Tibial nerve (tissue), 4 donors: ENCODE data around the gene RNASEH2B. TPM values are rescaled to one million over a fixed set of nuclear protein-coding genes. Genes with fewer than 3 reads are reported as not detected.

Experiments
- DNase-seq, 2 donors: peaks; one replicate each; pipeline ENCODE4 v3.0.0-alpha.2; 2019; ENCODE audit warnings: low spot score in 2 of 2
- H3K27ac ChIP-seq, 4 donors: fragments of 200-600 bp; sonication (generic) in 3 of 4; one replicate each; pipeline ENCODE4 v1.5.1; 2017 to 2019; ENCODE audit warnings: mild to moderate bottlenecking in 1 of 4
- H3K27me3 ChIP-seq, 2 donors: fragments of 200-600 bp; sonication (generic) in 1 of 2; one replicate each; pipeline versions ENCODE4 v1.5.1 to v1.6.0; 2017 to 2019
- H3K36me3 ChIP-seq, 3 donors: fragments of 200-600 bp; sonication (generic); one replicate each; pipeline ENCODE4 v1.5.1; 2018 to 2019
- H3K4me1 ChIP-seq, 4 donors: fragments of 200-600 bp; sonication (generic) in 3 of 4; one replicate each; pipeline ENCODE4 v1.5.1; 2017 to 2019
- H3K4me3 ChIP-seq, 4 donors: fragments of 200-600 bp; sonication (generic) in 3 of 4; one replicate each; pipeline ENCODE4 v1.5.1; 2017 to 2019; ENCODE audit warnings: mild to moderate bottlenecking in 1 of 4, moderate library complexity in 1 of 4
- H3K9me3 ChIP-seq, 4 donors: fragments of 200-600 bp; sonication (generic) in 3 of 4; one replicate each; pipeline ENCODE4 v1.5.1; 2017 to 2019
- CTCF ChIP-seq, 5 experiments: fragments of 200-600 bp in 3 of 5; fragments of 450-650 bp in 2 of 5; sonication (generic) in 3 of 5; IDR thresholded peaks; one replicate each; pipeline ENCODE4 v1.5.1; 2016 to 2019; ENCODE audit warnings: antibody characterized with exemption in 5 of 5, mild to moderate bottlenecking in 3 of 5, moderate library complexity in 2 of 5
- EP300 ChIP-seq, 2 donors: sonication (generic); formaldehyde crosslinking; IDR thresholded peaks; one replicate each; pipeline ENCODE4 v1.6.1; 2017; ENCODE audit warnings: antibody characterized with exemption in 2 of 2, mild to moderate bottlenecking in 1 of 2
- POLR2A ChIP-seq, 2 donors: fragments of 450-650 bp; IDR thresholded peaks; one replicate each; pipeline ENCODE4 v1.6.1; 2017; ENCODE audit warnings: antibody characterized with exemption in 2 of 2, mild to moderate bottlenecking in 2 of 2, moderate library complexity in 2 of 2
- WGBS, 2 donors: methylation state at CpG; one replicate each; pipeline ENCODE4 v1.1.5; 2018; 5-methylcytosine and 5-hydroxymethylcytosine counted together
- total RNA-seq, 4 donors: library from RNA; depleted of rRNA; stranded (reverse); fragments of >200 nt; gene quantifications; one replicate each; pipeline ENCODE4 v1.1.0, GENCODE V29; 2016

The RNASEH2B gene
- total RNA-seq, 4 donors from 2014 or later = 52.5 to 104 (median 76.5) TPM

- H3K4me1 ChIP-seq = peaks cover 0 to 6% (median 0%) of the 10 kb centered on the region in 4 donors
- H3K27me3 ChIP-seq = no peaks in the 10 kb centered on the region
- WGBS, 2 donors = 93 to 94% methylated on average over 2 of the region's 2 CpGs
- no peak overlapping the region for H3K27ac ChIP-seq
- TF ChIP-seq CTCF (IDR thresholded peaks at IDR 0.05) (no peak), POLR2A (IDR thresholded peaks at IDR 0.05) (no peak), EP300 (IDR thresholded peaks at IDR 0.05) (no peak)
- DNase-seq = no peak
- H3K4me3 ChIP-seq = no peak overlapping the region
- H3K9me3 ChIP-seq = no peaks in the 10 kb centered on the region
- H3K36me3 ChIP-seq = no peaks in the 10 kb centered on the region
These were observed 7.9 kb upstream of the RNASEH2B start for GRCh38 chr13:50901701-50902100.

GRCh38 chr13:50905256-50905655 lies 4.3 kb upstream of the RNASEH2B start:
- Histone ChIP-seq H3K4me1 (peaks cover 0 to 21% (median 3%) of the 10 kb centered on the region in 4 donors), H3K36me3 (no peaks in the 10 kb centered on the region), H3K9me3 (no peaks in the 10 kb centered on the region), H3K27me3 (no peaks in the 10 kb centered on the region), H3K4me3 (no peak overlapping the region), H3K27ac (no peak overlapping the region)
- WGBS, 2 donors = 67 to 68% methylated on average over 4 of the region's 4 CpGs
- no peak for DNase-seq
- no peak for TF ChIP-seq POLR2A (IDR thresholded peaks at IDR 0.05)
- TF ChIP-seq EP300 (IDR thresholded peaks at IDR 0.05) = no peak
- no peak for TF ChIP-seq CTCF (IDR thresholded peaks at IDR 0.05)

GRCh38 chr13:50907781-50908180 lies 1.8 kb upstream of the RNASEH2B start:
- no peak for DNase-seq
- H3K27ac ChIP-seq = no peak overlapping the region
- H3K4me1 ChIP-seq = peaks cover 0 to 45% (median 13%) of the 10 kb centered on the region in 4 donors
- 93 to 96% methylated on average over 7 of the region's 7 CpGs for WGBS, 2 donors
- H3K27me3 ChIP-seq = no peaks in the 10 kb centered on the region
- H3K36me3 ChIP-seq = no peaks in the 10 kb centered on the region
- H3K4me3 ChIP-seq = no peak overlapping the region
- H3K9me3 ChIP-seq = no peaks in the 10 kb centered on the region
- TF ChIP-seq EP300 (IDR thresholded peaks at IDR 0.05) (no peak), POLR2A (IDR thresholded peaks at IDR 0.05) (no peak), CTCF (IDR thresholded peaks at IDR 0.05) (no peak)

GRCh38 chr13:50908371-50908770 lies 1.2 kb upstream of the RNASEH2B start:
- WGBS, 2 donors = 58 to 62% methylated on average over 4 of the region's 4 CpGs
- H3K36me3 ChIP-seq = no peaks in the 10 kb centered on the region
- H3K9me3 ChIP-seq = no peaks in the 10 kb centered on the region
- peaks cover 0 to 48% (median 13%) of the 10 kb centered on the region in 4 donors for H3K4me1 ChIP-seq
- no peaks in the 10 kb centered on the region for H3K27me3 ChIP-seq
- H3K27ac ChIP-seq = peak overlapping the region in 1 of 4 donors; percentile 33
- TF ChIP-seq POLR2A (IDR thresholded peaks at IDR 0.05) (no peak), EP300 (IDR thresholded peaks at IDR 0.05) (no peak)
- DNase-seq = no peak
- no peak overlapping the region for H3K4me3 ChIP-seq

GRCh38 chr13:50910485-50910805 lies 854 bp downstream of the RNASEH2B start:
- DNase-seq = peak in 1 of 2 donors; percentile 16
- 2 to 14% methylated on average over 13 of the region's 13 CpGs for WGBS, 2 donors
- peak overlapping the region; percentile 63 to 95 (median 90) for H3K4me3 ChIP-seq
- H3K9me3 ChIP-seq = no peaks in the 10 kb centered on the region
- no peaks in the 10 kb centered on the region for H3K27me3 ChIP-seq
- peak overlapping the region; percentile 81 to 95 (median 94) for H3K27ac ChIP-seq
- no peak for TF ChIP-seq POLR2A (IDR thresholded peaks at IDR 0.05)
- TF ChIP-seq CTCF (IDR thresholded peaks at IDR 0.05) = peak in 1 of 5 experiments; percentile 8
- H3K4me1 ChIP-seq = peaks cover 0 to 55% (median 24%) of the 10 kb centered on the region in 4 donors
- no peaks in the 10 kb centered on the region for H3K36me3 ChIP-seq
